ENCODE measurements around the gene ZBTB33.

The ZBTB33 gene

GRCh38 chrX:120262859-120263708, 12.5 kb downstream of the ZBTB33 start:
- no peak for DNase-seq (ENCODE audit: low spot score)

- DNase-seq (ENCODE audit: low spot score) = no peak
Observed at GRCh38 chrX:120264341-120264740, 13.7 kb downstream of the ZBTB33 start.

GRCh38 chrX:120269373-120270035, 18.9 kb downstream of the ZBTB33 start:
- DNase-seq (ENCODE audit: low spot score) = no peak

- DNase-seq (ENCODE audit: low spot score) = no peak
Observed at GRCh38 chrX:120270567-120270966, 20.0 kb downstream of the ZBTB33 start.

- DNase-seq (ENCODE audit: low spot score) = no peak
Observed at GRCh38 chrX:120271218-120271617, 20.6 kb downstream of the ZBTB33 start.

- no peak for DNase-seq (ENCODE audit: low spot score)
Observed at GRCh38 chrX:120274145-120274544, 23.5 kb downstream of the ZBTB33 start.

- DNase-seq (ENCODE audit: low spot score) = no peak
Observed at GRCh38 chrX:120274958-120275357, 24.3 kb downstream of the ZBTB33 start.

- DNase-seq (ENCODE audit: low spot score) = no peak
Observed at GRCh38 chrX:120281021-120281624, 30.5 kb downstream of the ZBTB33 start.

GRCh38 chrX:120281761-120282160, 31.1 kb downstream of the ZBTB33 start:
- DNase-seq (ENCODE audit: low spot score) = no peak

- DNase-seq (ENCODE audit: low spot score) = no peak
Observed at GRCh38 chrX:120282697-120283096, 32.1 kb downstream of the ZBTB33 start.

- DNase-seq (ENCODE audit: low spot score) = no peak
Observed at GRCh38 chrX:120286733-120287512, 36.3 kb downstream of the ZBTB33 start.

GRCh38 chrX:120287513-120288112, 37.0 kb downstream of the ZBTB33 start:
- no peak for DNase-seq (ENCODE audit: low spot score)

GRCh38 chrX:120290107-120290506, 39.5 kb downstream of the ZBTB33 start:
- no peak for DNase-seq (ENCODE audit: low spot score)

GRCh38 chrX:120291211-120291610, 40.6 kb downstream of the ZBTB33 start:
- no peak for DNase-seq (ENCODE audit: low spot score)

GRCh38 chrX:120293015-120293414, 42.4 kb downstream of the ZBTB33 start:
- no peak for DNase-seq (ENCODE audit: low spot score)

- DNase-seq (ENCODE audit: low spot score) = no peak
Observed at GRCh38 chrX:120294651-120295050, 44.0 kb downstream of the ZBTB33 start.

GRCh38 chrX:120297923-120298322, 47.3 kb downstream of the ZBTB33 start:
- DNase-seq (ENCODE audit: low spot score) = no peak

GRCh38 chrX:120299928-120300327, 49.3 kb downstream of the ZBTB33 start:
- DNase-seq (ENCODE audit: low spot score) = no peak

- DNase-seq (ENCODE audit: low spot score) = peak; percentile 2
Observed at GRCh38 chrX:120301497-120301896, 50.9 kb downstream of the ZBTB33 start.

- DNase-seq (ENCODE audit: low spot score) = no peak
Observed at GRCh38 chrX:120301960-120302359, 51.3 kb downstream of the ZBTB33 start.

GRCh38 chrX:120302434-120302833, 51.8 kb downstream of the ZBTB33 start:
- peak; percentile 61 for DNase-seq (ENCODE audit: low spot score)

- no peak for DNase-seq (ENCODE audit: low spot score)
Observed at GRCh38 chrX:120304256-120304655, 53.6 kb downstream of the ZBTB33 start.

Measured in kidney tubule cell (primary cell).